D721Med (cell line): ENCODE measurements around the gene MYO6.

ENCODE experiments used
- DNase-seq: peaks from one replicate; pipeline ENCODE4 v3.0.0; 2011; ENCODE audit warnings: low spot score; ENCODE audit not compliant: insufficient read length
- FAIRE-seq: peaks from 2 replicates; lab custom pipeline; 2011; peaks lifted over from hg19 to GRCh38; lab: Jason Lieb, UNC
- CTCF ChIP-seq: IDR thresholded peaks from 2 replicates; pipeline ENCODE4 v1.5.1; 2012; ENCODE audit warnings: mild to moderate bottlenecking, control low read depth; ENCODE audit not compliant: insufficient read depth; ENCODE audit errors: missing control alignments

MYO6 gene

DNA sequence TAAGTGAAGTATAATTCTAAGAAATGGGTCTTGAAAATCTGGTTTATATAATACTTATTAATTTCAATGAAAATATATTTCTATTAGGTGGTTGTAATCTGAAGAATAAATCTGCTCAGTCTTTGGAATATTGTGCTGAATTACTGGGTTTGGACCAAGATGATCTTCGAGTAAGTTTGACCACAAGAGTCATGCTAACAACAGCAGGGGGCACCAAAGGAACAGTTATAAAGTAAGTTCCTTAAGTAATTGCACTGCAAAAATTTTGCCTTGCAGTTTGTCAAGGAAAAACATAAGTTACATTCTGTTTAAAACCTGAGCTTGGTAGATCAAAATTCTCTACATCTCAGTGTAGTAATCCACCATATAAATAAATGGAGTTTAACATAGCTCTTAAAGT, 106.0 kb downstream of the MYO6 start:
- FAIRE-seq: peak; percentile 25
- no peak for DNase-seq

GRCh38 chr6:75856902-75857301, 107.9 kb downstream of the MYO6 start:
- TF ChIP-seq CTCF: no peak
- no peak for DNase-seq
- peak; percentile 56 for FAIRE-seq

More for the DNA sequence above, 106.0 kb downstream of the MYO6 start:
- peak; percentile 74 for TF ChIP-seq CTCF

DNA sequence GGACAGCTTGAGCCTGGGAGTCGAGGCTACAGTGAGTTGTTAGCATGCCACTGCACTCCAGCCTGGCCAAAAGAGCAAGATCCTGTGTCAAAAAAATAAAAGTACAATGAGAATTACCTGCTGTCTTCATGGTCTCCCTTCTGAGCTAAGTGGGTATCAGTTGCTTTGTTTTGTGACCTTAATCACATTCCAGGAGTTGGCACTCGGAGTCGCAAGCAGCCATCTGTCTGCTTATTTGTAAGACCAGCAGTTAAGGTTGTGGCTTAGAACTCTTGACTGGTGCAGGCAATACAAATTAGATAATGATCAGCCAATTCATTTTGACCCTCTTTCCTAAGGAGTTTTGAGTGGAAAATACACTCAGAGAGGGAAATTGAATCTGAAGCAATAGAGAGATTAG, 114.0 kb downstream of the MYO6 start:
- FAIRE-seq: no peak

GRCh38 chr6:75863784-75864183, 114.7 kb downstream of the MYO6 start:
- FAIRE-seq: no peak
- no peak for DNase-seq
- TF ChIP-seq CTCF: no peak

More for the DNA sequence above, 114.0 kb downstream of the MYO6 start:
- no peak for TF ChIP-seq CTCF
- DNase-seq: no peak

- no peak for FAIRE-seq
- no peak for DNase-seq
- TF ChIP-seq CTCF: no peak
Observed at GRCh38 chr6:75864446-75864845, 115.4 kb downstream of the MYO6 start.

DNA sequence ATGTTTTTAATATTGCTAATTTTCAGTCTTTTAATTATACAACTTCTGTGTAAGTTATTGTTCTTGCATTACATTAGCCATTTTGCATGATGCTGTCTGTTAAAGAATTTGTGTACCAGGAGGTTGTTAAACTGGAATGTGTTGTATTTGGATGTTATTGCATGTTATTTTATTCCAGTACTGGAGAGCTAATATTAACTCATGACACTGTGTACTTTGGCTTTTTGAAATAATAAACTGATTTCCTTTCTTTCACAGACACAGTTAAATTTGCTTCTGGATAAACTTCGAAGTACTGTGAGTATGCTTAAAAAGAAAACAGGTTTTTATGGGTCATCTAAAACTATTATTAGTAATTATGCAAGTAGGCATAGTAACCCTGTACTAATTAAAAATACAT, 121.3 kb downstream of the MYO6 start:
- no peak for FAIRE-seq
- no peak for TF ChIP-seq CTCF
- no peak for DNase-seq

DNA sequence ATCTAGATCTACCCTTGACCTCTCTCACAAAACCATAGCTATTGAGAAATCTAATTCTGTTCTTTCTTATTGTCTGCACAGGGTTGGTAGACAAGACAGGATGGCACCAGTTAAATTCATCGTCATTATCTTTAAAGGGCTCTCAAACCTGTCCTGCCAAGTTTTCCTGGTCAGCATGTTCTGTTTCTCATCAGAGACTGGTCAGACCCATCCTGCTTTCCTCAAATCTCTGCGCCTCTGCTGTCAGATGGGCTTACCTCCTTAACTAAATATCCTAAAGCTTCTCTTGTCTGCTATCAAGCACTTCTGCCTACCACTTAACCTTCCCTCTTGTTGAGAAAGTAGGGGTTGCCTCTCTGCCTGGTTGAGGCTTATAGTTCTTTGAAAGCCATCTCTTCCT, 125.2 kb downstream of the MYO6 start:
- TF ChIP-seq CTCF: no peak
- DNase-seq (no peak), FAIRE-seq (no peak)
